IPS DF 6.9 (cell line): ENCODE data around the gene PVALB.

ENCODE experiments used
- DNase-seq: peaks from one replicate; pipeline ENCODE4 v3.0.0-alpha.2; 2013; ENCODE audit warnings: low read depth, low spot score
- H3K27ac ChIP-seq: one replicate; pipeline ENCODE4 v1.5.1; 2013; ENCODE audit warnings: low read length, control low read depth
- H3K27me3 ChIP-seq: 2 replicates; pipeline ENCODE4 v1.6.1; 2013; ENCODE audit warnings: mild to moderate bottlenecking, low read length; ENCODE audit not compliant: control insufficient read depth, insufficient read depth
- H3K36me3 ChIP-seq: 2 replicates; pipeline ENCODE4 v1.6.1; 2013; ENCODE audit warnings: low read length; ENCODE audit not compliant: control insufficient read depth, insufficient read depth
- H3K4me1 ChIP-seq: 2 replicates; pipeline ENCODE4 v1.6.1; 2013; ENCODE audit warnings: low read length; ENCODE audit not compliant: control insufficient read depth, insufficient read depth
- H3K4me3 ChIP-seq: 2 replicates; pipeline ENCODE4 v1.5.1; 2013; ENCODE audit warnings: mild to moderate bottlenecking, low read length
- H3K9me3 ChIP-seq: 2 replicates; pipeline ENCODE4 v1.6.1; 2013; ENCODE audit warnings: low read length, inconsistent platforms; ENCODE audit not compliant: control insufficient read depth, insufficient read depth
- WGBS: extraction: QIAGEN DNeasy Blood & Tissue Kit; methylation state at CpG from one replicate; pipeline ENCODE4 v1.1.7; 2013; ENCODE audit warnings: mixed read lengths, missing lambda C conversion rate; ENCODE audit not compliant: insufficient read length, insufficient coverage; 5-methylcytosine and 5-hydroxymethylcytosine counted together

PVALB gene, protein sequence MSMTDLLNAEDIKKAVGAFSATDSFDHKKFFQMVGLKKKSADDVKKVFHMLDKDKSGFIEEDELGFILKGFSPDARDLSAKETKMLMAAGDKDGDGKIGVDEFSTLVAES

DNA sequence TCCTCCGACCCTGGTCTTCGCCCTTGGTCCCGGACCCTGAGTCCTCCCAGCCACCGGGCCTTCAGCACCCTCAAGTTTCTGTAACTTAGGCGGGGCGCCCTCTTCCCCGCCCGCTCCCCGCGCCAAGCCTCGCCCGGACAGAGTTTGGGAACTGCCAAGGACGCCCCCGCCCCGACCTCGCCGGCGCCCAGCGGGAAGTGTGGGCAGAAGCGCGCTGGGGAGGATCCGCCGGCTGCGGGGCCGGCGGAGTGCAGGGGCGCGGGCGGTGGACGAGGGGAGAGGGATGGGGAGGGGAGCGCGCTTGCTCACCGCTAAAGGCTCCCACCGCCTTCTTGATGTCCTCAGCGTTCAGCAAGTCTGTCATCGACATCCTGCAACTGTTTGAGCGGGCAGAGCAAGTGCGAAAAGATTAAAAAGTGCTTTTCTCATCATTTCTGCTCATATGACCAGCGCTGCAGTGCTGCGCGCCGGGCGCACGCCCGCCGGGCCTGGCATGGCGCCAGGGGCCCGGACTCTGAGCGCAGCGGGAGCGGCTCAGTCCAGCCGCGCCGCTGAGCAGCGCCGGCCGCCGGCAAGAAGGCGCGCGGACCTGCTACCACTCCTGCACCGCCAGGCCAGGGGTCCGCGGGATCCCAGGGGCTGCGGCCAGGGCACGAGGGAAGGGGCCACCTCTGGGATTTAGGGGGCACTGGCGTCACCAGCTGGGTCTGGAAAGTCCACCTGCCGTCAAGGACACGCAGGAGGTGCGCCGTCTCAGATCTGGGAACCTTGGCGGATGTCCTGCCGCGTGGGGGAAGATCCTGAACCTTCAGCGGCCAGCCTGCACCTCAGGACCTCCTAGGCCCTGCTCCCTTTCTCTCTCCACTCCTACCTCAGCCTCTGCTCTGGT lies at the start of gene PVALB:
TSS of gene PVALB (minus strand) at position 400 of the 889 bp plus-strand sequence. CDS start at position 370, 30 bp downstream.
- Histone ChIP-seq H3K9me3 (no peaks in the 10 kb centered on the region), H3K4me1 (peaks cover 3% of the 10 kb centered on the region; the same call in 1 of the 2 replicates), H3K27ac (no peak within 1 kb of the TSS), H3K36me3 (no peaks in the 10 kb centered on the region), H3K4me3 (peak within 1 kb of the TSS; percentile 30; the same call in 1 of the 2 replicates), H3K27me3 (peaks cover 20% of the 10 kb centered on the region)
- WGBS, result no CpG with 5 or more reads among the region's 75 CpGs
- DNase-seq, result no peak

DNA sequence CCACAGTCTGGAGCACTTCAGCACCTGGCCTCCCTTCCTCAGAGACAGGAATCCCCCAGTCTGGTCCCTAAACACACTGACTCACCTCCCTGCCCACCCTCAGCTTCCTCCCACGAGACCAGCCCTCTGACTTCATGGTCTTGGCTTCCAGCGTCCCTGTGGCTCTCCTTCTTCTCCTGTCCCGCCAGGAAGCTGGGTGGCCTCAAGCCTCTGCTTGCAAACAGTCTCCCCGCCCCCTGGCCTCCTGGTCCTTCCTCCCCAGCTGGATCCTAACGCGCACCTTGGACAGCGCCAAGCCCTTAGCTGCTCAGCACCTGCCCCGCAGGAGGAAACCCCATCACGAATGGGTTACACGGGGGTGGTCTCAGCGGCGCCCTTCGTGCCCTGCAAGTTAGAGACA lies 48.5 kb upstream of the PVALB start:
- H3K27ac ChIP-seq, result no peak overlapping the region
- no CpG with 5 or more reads among the region's 13 CpGs for WGBS
- H3K4me3 ChIP-seq, result no peak overlapping the region
- H3K27me3 ChIP-seq, result no peaks in the 10 kb centered on the region
- no peaks in the 10 kb centered on the region for H3K36me3 ChIP-seq
- DNase-seq, result no peak
- no peaks in the 10 kb centered on the region for H3K9me3 ChIP-seq
- no peaks in the 10 kb centered on the region for H3K4me1 ChIP-seq

DNA sequence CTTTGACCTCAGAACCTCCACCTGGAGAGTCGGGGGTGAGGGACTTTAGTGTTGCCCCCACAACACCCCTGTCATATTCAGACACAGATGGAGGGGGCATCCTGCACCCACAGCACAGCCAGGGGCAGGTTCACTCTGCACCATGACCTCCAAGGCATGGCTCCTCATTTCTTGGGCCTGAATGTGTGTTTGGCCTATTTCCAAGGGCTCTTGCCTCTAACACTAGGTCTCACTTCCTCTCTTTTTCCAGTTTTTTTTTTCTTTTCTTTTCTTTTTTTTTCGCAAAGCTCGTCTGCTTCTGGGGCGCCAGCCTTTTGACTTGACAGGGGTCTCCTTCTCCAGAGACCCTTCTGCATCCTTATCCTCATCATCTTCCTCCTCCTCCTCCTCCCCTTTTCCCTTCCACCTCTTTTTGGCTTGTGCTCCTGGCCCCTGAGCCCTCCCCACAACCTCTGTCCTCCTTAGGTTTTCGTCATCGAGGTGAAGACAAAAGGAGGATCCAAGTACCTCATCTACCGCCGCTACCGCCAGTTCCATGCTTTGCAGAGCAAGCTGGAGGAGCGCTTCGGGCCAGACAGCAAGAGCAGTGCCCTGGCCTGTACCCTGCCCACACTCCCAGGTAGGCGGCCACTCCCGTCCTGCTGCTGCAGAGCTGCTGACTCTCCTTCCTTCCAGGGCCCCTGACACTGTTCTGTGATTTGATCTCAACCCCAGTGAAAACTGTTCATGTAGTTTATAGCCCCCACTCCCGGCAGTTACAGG lies 47.8 kb upstream of the PVALB start:
- no peaks in the 10 kb centered on the region for H3K36me3 ChIP-seq
- no peak overlapping the region for H3K27ac ChIP-seq
- no peaks in the 10 kb centered on the region for H3K27me3 ChIP-seq
- no peak for DNase-seq
- no peaks in the 10 kb centered on the region for H3K9me3 ChIP-seq
- no CpG with 5 or more reads among the region's 14 CpGs for WGBS
- no peaks in the 10 kb centered on the region for H3K4me1 ChIP-seq
- no peak overlapping the region for H3K4me3 ChIP-seq

DNA sequence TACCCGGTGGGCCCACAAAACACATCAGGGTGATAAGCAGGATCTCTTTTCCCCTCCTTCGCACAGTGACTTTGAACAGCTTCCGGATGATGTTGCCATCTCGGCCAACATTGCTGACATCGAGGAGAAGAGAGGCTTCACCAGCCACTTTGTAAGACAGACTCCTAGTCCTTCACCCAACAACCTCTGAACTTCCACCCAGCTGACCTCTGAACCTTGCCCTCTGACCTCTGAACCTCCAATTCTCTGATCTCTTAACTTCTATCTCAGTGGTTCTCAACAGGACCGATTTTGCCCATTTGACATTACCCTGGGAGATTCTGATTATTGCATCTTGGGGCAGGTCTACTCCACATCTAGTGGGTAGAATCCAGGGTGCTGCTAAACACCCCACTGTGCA lies 47.1 kb upstream of the PVALB start:
- Histone ChIP-seq H3K27ac (no peak overlapping the region), H3K27me3 (no peaks in the 10 kb centered on the region), H3K36me3 (no peaks in the 10 kb centered on the region), H3K9me3 (no peaks in the 10 kb centered on the region), H3K4me1 (no peaks in the 10 kb centered on the region), H3K4me3 (no peak overlapping the region)
- DNase-seq, result no peak
- WGBS, result no CpG with 5 or more reads among the region's 6 CpGs

DNA sequence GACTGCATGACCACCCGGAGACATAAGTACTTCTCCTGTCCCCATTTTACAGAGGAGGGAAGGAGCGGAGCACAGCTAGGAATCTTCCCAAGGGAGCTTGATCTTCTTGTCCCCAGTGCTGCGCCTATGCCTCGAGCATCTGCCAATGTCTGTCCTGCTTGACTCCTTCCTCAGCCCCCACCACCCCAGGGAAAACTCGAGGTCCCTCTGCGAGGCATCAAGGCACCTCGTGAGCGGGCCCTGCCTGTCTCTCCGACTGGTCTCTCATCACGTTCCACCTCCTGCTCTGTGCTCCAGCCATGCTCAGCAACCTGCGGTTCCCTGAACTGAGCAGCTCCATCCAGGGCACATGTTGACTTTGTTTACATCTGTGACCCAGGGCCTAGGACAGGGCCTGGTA lies 46.4 kb upstream of the PVALB start:
- H3K27me3 ChIP-seq, result no peaks in the 10 kb centered on the region
- H3K36me3 ChIP-seq, result no peaks in the 10 kb centered on the region
- H3K4me1 ChIP-seq, result no peaks in the 10 kb centered on the region
- no CpG with 5 or more reads among the region's 11 CpGs for WGBS
- H3K4me3 ChIP-seq, result no peak overlapping the region
- no peak for DNase-seq
- H3K27ac ChIP-seq, result no peak overlapping the region
- H3K9me3 ChIP-seq, result no peaks in the 10 kb centered on the region

DNA sequence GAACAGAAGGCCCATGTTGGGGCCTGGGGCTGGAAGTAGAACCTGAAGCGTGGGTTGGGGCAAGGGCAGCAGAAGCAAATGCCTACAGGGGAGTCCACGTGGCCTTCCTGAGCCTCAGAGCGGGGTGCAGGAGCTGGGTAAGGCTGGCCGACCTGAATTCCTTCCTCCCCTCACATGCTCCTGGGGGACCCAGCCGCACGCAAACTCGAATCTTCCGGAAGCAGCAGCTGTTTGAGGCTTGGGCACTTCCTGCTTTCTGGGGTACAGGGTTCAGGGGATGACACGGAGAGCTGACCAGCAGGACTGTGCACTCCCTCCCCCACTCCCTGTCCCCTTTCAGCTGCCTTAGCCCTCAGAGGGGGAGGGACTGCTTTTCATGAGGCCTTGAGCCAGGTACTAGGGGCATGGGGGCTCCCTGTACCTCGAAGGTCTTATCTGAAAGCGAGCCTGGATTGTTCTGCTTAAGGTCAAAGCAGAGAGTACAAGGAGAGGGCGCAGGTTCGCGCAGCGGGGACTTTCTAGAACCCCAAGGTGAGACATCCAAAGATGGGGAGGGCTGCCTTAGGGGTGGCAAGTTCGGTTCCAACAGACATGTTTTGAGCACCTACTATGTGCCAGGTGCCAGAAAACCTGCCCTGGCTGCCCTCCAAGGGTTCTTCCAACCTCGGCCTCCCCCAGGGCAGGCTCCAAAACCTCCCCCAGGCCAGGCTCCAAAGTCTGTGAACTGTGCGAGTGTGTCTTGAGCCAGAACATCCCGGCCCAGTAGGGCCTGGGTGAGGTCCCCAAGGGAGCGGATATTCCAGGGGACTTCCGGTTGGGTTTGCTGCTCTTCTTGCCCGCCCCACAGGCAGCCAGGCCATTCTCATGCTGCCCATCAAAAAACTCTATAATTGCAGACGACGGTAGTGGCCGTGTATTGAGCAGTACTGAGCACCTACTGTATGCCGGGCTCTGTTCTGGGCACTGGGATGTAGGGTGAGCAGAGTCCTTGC lies 45.7 kb upstream of the PVALB start:
- no peaks in the 10 kb centered on the region for H3K27me3 ChIP-seq
- H3K4me1 ChIP-seq, result no peaks in the 10 kb centered on the region
- no peaks in the 10 kb centered on the region for H3K9me3 ChIP-seq
- H3K36me3 ChIP-seq, result no peaks in the 10 kb centered on the region
- no CpG with 5 or more reads among the region's 26 CpGs for WGBS
- H3K4me3 ChIP-seq, result no peak overlapping the region
- DNase-seq, result no peak
- H3K27ac ChIP-seq, result no peak overlapping the region

DNA sequence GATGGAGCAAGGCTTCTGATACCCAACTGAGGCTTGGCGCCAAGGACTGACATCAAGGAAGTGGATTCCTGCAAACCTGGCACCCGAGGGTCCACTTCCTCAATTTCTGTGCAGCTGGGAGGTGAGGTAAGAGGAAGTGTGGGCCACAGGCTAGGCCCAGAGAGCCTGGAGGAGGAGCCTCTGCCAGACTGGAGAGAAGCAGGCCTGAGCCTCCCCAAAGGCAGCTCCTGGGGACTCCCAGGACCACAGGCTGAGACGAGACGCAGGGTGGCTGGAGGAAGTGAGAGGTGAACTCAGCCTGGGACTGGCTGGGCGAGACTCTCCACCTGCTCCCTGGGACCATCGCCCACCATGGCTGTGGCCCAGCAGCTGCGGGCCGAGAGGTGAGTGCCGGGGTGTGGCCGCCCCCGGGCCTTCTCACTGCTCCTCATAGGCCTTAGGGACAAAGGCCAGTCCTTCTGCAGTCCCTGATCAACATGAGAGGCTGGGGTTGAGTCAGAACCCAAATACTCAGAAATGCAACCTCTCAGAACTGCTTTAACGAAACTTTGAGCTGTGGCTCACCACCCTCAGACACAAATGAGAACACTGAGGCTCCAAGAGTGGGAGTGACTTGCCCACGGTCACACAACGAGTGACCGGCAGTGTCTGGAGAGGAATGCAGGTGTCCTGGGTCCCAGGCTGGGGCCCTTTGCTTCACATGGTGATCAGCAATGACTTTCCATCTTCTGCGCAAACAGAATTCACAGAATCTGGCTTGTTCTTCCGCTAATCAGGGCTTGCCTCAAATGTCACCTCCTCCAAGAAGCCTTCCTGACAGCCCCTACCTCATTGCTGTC lies 44.2 kb upstream of the PVALB start, which contains the start of gene NCF4:
TSS of gene NCF4 (plus strand) at position 186 of the 839 bp plus-strand sequence. CDS start at position 352, 166 bp downstream.
- Histone ChIP-seq H3K9me3 (no peaks in the 10 kb centered on the region), H3K36me3 (no peaks in the 10 kb centered on the region), H3K27ac (no peak within 1 kb of the TSS), H3K4me1 (no peaks in the 10 kb centered on the region), H3K27me3 (no peaks in the 10 kb centered on the region; the same call in 1 of the 2 replicates), H3K4me3 (no peak within 1 kb of the TSS)
- DNase-seq, result no peak
- no CpG with 5 or more reads among the region's 17 CpGs for WGBS

DNA sequence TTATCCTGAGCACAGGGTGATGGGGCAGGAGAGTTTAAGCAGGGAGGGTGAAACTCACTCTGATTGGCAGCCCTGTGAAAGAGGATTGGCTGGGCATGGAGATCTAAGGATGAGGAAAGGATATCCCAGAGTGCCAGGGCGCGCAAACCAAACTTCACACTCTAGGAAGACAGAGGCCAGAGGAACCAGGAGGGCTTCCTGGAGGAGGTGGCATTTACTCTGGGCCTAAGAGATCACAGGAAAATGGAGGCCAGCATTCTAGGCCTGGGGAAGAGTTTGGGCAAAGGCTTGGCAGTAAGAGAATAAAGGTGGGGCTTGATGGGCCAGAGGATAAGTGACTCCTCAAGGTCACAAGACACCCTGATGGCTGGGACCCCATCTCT lies 43.6 kb upstream of the PVALB start:
- no peaks in the 10 kb centered on the region; the same call in 1 of the 2 replicates for H3K27me3 ChIP-seq
- DNase-seq, result no peak
- no peak overlapping the region for H3K4me3 ChIP-seq
- no peaks in the 10 kb centered on the region for H3K4me1 ChIP-seq
- WGBS, result no CpG with 5 or more reads among the region's 2 CpGs
- H3K27ac ChIP-seq, result no peak overlapping the region
- H3K36me3 ChIP-seq, result no peaks in the 10 kb centered on the region
- no peaks in the 10 kb centered on the region for H3K9me3 ChIP-seq

DNA sequence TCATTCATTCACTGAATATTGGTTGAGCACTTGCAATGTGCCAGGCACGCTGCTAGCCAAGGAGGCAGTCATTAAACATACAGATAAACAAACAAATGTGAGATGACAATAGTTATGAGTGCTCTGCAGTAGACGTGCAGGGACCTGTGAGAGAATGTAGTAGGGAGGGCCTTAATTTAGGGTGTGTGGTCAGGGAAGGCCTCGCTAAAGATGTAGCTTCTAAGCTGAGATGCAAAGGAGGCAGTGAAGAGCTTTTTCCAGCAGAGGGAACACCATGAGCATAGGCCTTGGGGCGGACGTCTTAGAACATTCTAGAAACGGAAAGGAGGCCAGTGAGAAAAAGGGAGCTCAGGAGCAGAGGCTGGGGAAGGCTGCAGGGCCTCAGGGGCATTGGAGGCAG lies 43.2 kb upstream of the PVALB start:
- no CpG with 5 or more reads among the region's 6 CpGs for WGBS
- Histone ChIP-seq H3K27me3 (no peaks in the 10 kb centered on the region; the same call in 1 of the 2 replicates), H3K9me3 (no peaks in the 10 kb centered on the region), H3K36me3 (no peaks in the 10 kb centered on the region), H3K27ac (no peak overlapping the region), H3K4me1 (no peaks in the 10 kb centered on the region), H3K4me3 (no peak overlapping the region)
- DNase-seq, result no peak
